A549 treated with DMSO at 1 μM for 4 hours (cell line): ENCODE results near the gene ELOA. TPM values are rescaled to one million over a fixed set of nuclear protein-coding genes. Genes with fewer than 3 reads are reported as not detected.

Experiments used
- total RNA-seq: library from RNA; stranded (reverse); fragments of 200-300 nt; extraction: Qiagen RNA extraction; gene quantifications from 5 replicates; pipeline ENCODE4 v1.2.3, GENCODE V29; 2022; ENCODE audit warnings: low read depth

The ELOA gene
- total RNA-seq = 28.1 to 32.6 TPM (median 30.8 TPM) in 5 replicates

DNA sequence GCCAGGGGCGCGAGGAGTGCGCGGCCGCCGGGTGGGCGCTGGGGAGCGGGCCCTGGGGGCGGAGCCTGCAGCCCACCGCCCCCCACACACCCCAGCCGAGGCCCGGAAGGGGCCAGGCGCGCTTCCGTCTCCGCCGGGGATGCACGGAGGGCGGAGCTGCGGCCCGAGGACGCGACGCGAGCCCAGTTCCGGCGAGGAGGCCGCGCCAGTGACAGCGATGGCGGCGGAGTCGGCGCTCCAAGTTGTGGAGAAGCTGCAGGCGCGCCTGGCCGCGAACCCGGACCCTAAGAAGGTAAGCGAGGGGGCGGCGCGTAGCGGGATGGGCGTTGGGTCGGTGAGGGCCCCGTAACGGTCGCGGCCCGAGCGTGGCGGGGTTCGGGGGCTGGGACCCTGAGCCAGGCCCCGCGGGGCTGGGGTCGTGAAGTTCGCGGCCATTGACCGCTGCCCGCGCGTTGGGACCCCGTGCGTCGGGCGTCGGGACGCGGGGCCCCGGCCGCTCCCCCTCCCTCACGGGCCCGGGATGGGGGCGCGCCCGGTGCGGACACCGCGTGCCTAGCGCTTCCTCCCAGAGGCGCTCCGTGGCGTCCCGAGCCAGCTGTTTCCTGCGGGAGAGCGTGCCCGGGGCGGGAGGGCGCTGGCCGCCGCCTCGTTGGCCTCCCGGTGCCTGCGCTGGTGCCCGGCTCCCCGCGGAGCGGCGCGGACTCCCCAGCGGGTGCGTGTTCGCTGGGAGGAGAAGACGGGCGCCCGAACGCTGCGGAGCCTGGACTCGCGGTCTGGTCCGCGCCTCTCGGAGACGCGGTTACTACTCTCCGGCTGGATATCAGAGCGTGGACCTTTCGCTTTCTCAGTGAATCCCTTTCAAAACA is at the start of gene ELOA:
TSS of gene ELOA (plus strand) at position 185 of the 866 bp plus-strand sequence. CDS start at position 218, 33 bp downstream.

GRCh38 chr1:23777979-23778814 is 34.9 kb downstream of the ELOA start, which contains the start of gene PITHD1:
Gene PITHD1, plus strand, starts transcription at chr1:23778418. Its CDS starts 98 bp downstream, at chr1:23778516.

DNA sequence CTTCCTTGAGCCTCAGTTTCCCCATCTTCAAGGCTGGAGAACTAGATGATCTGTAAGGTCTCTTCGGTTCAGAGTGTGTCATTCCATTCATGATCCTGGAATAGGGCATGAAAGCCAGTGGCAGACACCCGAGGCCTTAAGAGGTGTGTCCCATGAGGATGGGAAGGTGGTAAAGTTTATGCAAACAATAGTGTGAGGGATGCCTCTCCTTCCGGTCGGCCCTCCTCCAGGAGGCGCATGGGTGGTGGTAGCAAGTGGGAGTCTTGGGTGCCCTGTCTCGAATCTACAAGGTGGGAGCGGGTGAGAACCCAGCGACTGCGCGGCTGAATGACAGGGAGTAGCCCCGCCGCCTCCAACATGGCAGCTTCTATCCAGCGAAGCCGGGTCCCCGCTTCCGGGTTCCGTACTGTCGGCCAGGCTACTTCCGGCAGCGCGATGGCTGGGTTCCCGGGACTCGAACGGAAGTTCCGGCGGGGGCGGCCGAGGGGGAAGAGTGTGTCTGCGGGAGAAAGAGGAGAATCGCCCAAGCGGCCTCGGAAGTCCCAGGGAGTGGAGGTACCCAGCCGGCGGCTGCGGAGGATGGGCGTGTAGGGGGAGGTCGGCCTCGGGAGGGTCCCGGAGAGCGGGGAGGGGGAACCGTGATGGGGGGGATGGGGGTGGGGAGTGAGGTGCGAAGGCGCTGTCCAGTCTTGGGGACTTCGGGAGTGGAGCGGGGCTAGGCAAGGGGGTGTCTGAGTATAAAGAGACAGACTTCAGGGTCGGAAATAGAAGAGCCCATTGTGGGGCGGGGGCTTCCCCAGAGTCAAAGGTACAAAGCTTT is 47.6 kb downstream of the ELOA start, which contains the start of gene LYPLA2:
TSS of gene LYPLA2 (plus strand) at position 450 of the 820 bp plus-strand sequence. CDS start 1,538 bp downstream, outside the sequence.

GRCh38 chr1:23800400-23801337 is 57.4 kb downstream of the ELOA start, which contains the start of gene GALE:
Gene GALE, minus strand, starts transcription at chr1:23800754. Its CDS starts 1,747 bp downstream, at chr1:23799007.

Other genes starting within 250 kb of the ELOA start
- 2.5 to 3.4 TPM (median 3.2 TPM) in 5 replicates for gene E2F2, start 212.2 kb upstream of the ELOA start, total RNA-seq
- gene ID3, start 184.0 kb upstream of the ELOA start, total RNA-seq = 221 to 391 TPM (median 325 TPM) in 5 replicates
- 1,265 to 1,459 TPM (median 1,357 TPM) in 5 replicates for gene RPL11, start 51.7 kb upstream of the ELOA start, total RNA-seq
- gene PITHD1, start 34.9 kb downstream of the ELOA start, total RNA-seq = 33.5 to 46.7 TPM (median 38.2 TPM) in 5 replicates
- gene LYPLA2, start 47.7 kb downstream of the ELOA start, total RNA-seq = 55.6 to 63.0 TPM (median 59.1 TPM) in 5 replicates
- gene GALE, start 57.3 kb downstream of the ELOA start, total RNA-seq = 71.3 to 84.8 TPM (median 72.6 TPM) in 5 replicates
- 11.9 to 14.6 TPM (median 12.8 TPM) in 5 replicates for gene HMGCL, start 82.0 kb downstream of the ELOA start, total RNA-seq
- 8.7 to 10.4 TPM (median 9.8 TPM) in 5 replicates for gene FUCA1, start 124.8 kb downstream of the ELOA start, total RNA-seq
- not detected in 5 replicates for gene CNR2, start 169.9 kb downstream of the ELOA start, total RNA-seq
- gene PNRC2, start 216.4 kb downstream of the ELOA start, total RNA-seq = 28.8 to 40.7 TPM (median 31.5 TPM) in 5 replicates
- 67.6 to 94.9 TPM (median 85.0 TPM) in 5 replicates for gene SRSF10, start 236.9 kb downstream of the ELOA start, total RNA-seq